ENCODE data around the gene SKA2.

- TF ChIP-seq POLR2A (IDR thresholded peaks at IDR 0.05) (no peak), CTCF (IDR thresholded peaks at IDR 0.05) (no peak)
These were observed 53.8 kb downstream of the SKA2 start for GRCh38 chr17:59101178-59101577.

All from Peyer's patch (tissue), 4 donors.